MCF 10A (cell line): ENCODE results near the gene PTPRG. TPM values are rescaled to one million over a fixed set of nuclear protein-coding genes. Genes with fewer than 3 reads are reported as not detected.

ENCODE experiments used
- BruUV-seq: library from RNA; stranded (reverse); fragments of 400-500 nt; replicated peaks from 2 replicates; lab custom pipeline; 2021; lab: Mats Ljungman, UMichigan
- CTCF ChIA-PET: fragments of 300-600 bp; sonication (Branson Sonifier 250); formaldehyde crosslinking; extraction: SDS; loops from one replicate; lab custom pipeline; 2021; ENCODE audit warnings: antibody characterized with exemption, inconsistent platforms; lab: Yijun Ruan, JAX
- POLR2A ChIA-PET: fragments of 300-600, 350-650 bp; sonication (Branson Sonifier 250); formaldehyde crosslinking; extraction: SDS; loops from one replicate; lab custom pipeline; 2020; ENCODE audit warnings: antibody characterized with exemption, inconsistent platforms; lab: Yijun Ruan, JAX
- DNase-seq: peaks from one replicate; pipeline ENCODE4 v3.0.0-alpha.2; 2018; ENCODE audit not compliant: unreplicated experiment
- H3K27ac Mint-ChIP-seq: one replicate; pipeline ENCODE4 v1.8.0; 2022; ENCODE audit warnings: mild to moderate bottlenecking, low read depth, mixed read lengths; ENCODE audit not compliant: unreplicated experiment
- H3K27me3 Mint-ChIP-seq: one replicate; pipeline ENCODE4 v1.8.0; 2022; ENCODE audit warnings: mixed read lengths; ENCODE audit not compliant: insufficient read depth, unreplicated experiment
- H3K36me3 Mint-ChIP-seq: one replicate; pipeline ENCODE4 v1.8.0; 2022; ENCODE audit warnings: mild to moderate bottlenecking, moderate library complexity, mixed read lengths; ENCODE audit not compliant: insufficient read depth, unreplicated experiment
- H3K4me1 Mint-ChIP-seq: one replicate; pipeline ENCODE4 v1.8.0; 2022; ENCODE audit warnings: mixed read lengths; ENCODE audit not compliant: insufficient read depth, unreplicated experiment
- H3K4me3 Mint-ChIP-seq: one replicate; pipeline ENCODE4 v1.8.0; 2022; ENCODE audit warnings: mild to moderate bottlenecking, moderate library complexity, mixed read lengths; ENCODE audit not compliant: unreplicated experiment
- H3K9me3 Mint-ChIP-seq: one replicate; pipeline ENCODE4 v1.8.0; 2022; ENCODE audit warnings: mixed read lengths; ENCODE audit not compliant: unreplicated experiment
- CTCF ChIP-seq: fragments of 200-600 bp; IDR thresholded peaks from one replicate; pipeline ENCODE4 v1.8.0; 2022; ENCODE audit warnings: antibody characterized with exemption, mild to moderate bottlenecking; ENCODE audit not compliant: unreplicated experiment
- intact Hi-C: fragments of 100-400 bp; cut with micrococcal nuclease; formaldehyde crosslinking; loops from 2 replicates; pipeline ENCODE4 v1.14.1; 2022
- total RNA-seq: library from RNA; stranded (reverse); gene quantifications from 2 replicates; pipeline ENCODE4 v1.2.3, GENCODE V29; 2022

The PTPRG gene
- total RNA-seq, 1 experiment from 2014 or later: 54.5 TPM

DNA sequence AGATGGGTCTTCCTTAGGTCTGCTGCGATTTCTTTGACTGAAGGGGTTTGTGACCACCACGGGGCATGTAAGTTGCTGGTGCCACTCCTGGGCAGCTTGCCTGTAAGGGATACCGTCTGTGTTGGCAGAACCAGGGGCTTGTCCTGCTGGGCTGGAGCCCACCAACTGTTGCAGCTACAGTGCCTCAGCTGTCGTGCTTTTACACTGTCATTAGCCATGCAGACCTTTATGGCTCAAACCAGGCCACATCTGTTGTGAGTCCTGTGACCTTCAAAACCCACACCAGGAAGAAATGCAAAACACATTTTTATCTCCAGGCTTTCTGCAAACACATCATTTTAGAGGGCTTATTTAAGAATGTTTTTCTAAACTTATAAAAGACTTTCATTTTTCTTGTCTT lies 168.7 kb downstream of the PTPRG start:
- ChIA-PET CTCF (interaction anchor here (0.7 to 1.0 kb wide), 2 partner anchors 15 to 858 kb away, joined by 3 read pairs; no protein-coding TSS in a partner anchor), POLR2A (interaction anchor here (1.5 kb wide), 1 partner anchor 41 kb away, joined by 3 read pairs; no protein-coding TSS in a partner anchor)
- Mint-ChIP-seq H3K4me1 (peaks cover 25% of the 10 kb centered on the region), H3K4me3 (no peak overlapping the region), H3K27me3 (no peaks in the 10 kb centered on the region), H3K9me3 (no peaks in the 10 kb centered on the region), H3K36me3 (peaks cover 12% of the 10 kb centered on the region), H3K27ac (no peak overlapping the region)
- no peak for TF ChIP-seq CTCF
- intact Hi-C loops: no loop called here
- DNase-seq: no peak
- no TSS peak for BruUV-seq

DNA sequence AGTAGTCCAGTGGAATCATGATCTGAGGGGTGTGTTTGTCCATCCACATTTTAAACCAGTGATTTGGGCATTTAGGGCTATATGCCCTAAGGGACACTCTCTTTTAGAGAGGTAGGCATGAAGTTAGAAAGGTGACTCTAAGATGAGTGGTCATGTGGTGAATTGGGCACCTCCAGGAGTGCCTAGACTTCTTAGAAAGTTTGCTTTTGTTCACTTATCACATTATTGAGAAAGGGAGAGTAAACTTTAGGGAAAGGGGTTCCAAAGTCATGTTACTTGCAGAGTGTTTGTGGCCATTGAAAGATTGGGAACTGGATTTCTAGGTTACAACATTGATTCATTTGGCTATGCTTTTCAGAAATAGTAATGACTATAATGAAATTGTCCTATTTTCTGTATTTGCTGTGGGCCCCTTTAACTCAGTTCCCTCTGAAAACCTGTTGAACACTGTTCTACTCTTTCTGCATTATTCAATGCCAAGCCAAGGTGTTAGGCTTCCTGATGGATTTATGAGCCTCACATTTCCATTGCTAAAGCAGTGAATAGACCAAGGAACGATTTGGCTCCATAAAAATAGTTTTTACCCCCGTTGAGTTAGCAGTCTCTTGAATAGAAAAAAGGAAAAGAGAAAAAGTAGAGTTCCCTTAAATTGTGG lies 169.3 kb downstream of the PTPRG start:
- ChIA-PET POLR2A (interaction anchor here (1.5 kb wide), 1 partner anchor 42 kb away, joined by 3 read pairs; no protein-coding TSS in a partner anchor), CTCF (interaction anchor here (1.0 kb wide), 1 partner anchor 15 kb away, joined by 3 read pairs; no protein-coding TSS in a partner anchor)
- H3K27ac Mint-ChIP-seq: no peak overlapping the region
- TF ChIP-seq CTCF: no peak
- BruUV-seq: no TSS peak
- H3K27me3 Mint-ChIP-seq: no peaks in the 10 kb centered on the region
- H3K9me3 Mint-ChIP-seq: no peaks in the 10 kb centered on the region
- no peak overlapping the region for H3K4me3 Mint-ChIP-seq
- peaks cover 12% of the 10 kb centered on the region for H3K36me3 Mint-ChIP-seq
- DNase-seq: no peak
- intact Hi-C loops: no loop called here
- peaks cover 21% of the 10 kb centered on the region for H3K4me1 Mint-ChIP-seq

DNA sequence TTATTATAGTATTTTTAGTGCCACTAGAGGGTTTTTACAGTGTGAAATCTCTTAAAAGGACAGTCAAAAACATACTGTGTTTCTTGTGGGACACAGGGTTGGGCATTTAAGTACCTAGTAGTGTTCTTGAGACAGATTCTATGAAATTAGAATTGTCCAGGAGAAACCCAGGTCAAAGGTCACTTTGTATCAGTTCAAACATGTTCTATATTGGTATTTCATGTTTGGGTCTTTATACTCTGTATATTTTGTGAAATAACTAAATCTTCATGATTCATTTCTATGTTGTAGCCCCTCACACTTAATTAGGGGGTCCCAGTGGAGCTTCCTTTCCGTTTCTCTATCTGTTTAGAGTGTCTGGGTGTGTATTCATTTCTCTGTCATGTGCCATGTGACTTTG lies 171.6 kb downstream of the PTPRG start:
- peak overlapping the region; percentile 53 for H3K27ac Mint-ChIP-seq
- peaks cover 26% of the 10 kb centered on the region for H3K4me1 Mint-ChIP-seq
- TF ChIP-seq CTCF: no peak
- H3K36me3 Mint-ChIP-seq: peaks cover 15% of the 10 kb centered on the region
- H3K27me3 Mint-ChIP-seq: no peaks in the 10 kb centered on the region
- POLR2A ChIA-PET: no interaction called here
- no peak overlapping the region for H3K4me3 Mint-ChIP-seq
- H3K9me3 Mint-ChIP-seq: no peaks in the 10 kb centered on the region
- intact Hi-C loops: no loop called here
- DNase-seq: no peak
- BruUV-seq: no TSS peak
- CTCF ChIA-PET: interaction anchor here (1.2 kb wide), 1 partner anchor 10 kb away, joined by 3 read pairs; no protein-coding TSS in a partner anchor

DNA sequence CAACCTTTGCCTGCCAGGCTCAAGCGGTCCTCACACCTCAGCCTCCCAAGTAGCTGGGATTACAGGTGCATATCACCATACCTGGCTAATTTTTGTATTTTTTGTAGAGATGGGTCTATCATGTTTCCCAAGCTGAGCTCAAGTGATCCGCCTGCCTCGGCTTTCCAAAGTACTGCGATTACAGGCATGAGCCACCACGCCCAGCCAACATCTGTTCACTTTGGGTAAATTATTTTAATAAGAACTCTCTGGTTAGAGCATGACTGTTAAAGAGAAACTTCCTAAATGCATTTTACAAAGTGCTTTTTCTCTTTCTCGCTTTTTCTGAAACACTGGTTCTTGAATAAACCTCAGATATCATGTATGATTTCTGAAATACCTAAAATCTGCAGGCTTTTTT lies 172.5 kb downstream of the PTPRG start:
- H3K4me1 Mint-ChIP-seq: peaks cover 26% of the 10 kb centered on the region
- H3K4me3 Mint-ChIP-seq: no peak overlapping the region
- peak overlapping the region; percentile 53 for H3K27ac Mint-ChIP-seq
- no peaks in the 10 kb centered on the region for H3K9me3 Mint-ChIP-seq
- BruUV-seq: no TSS peak
- intact Hi-C loops: no loop called here
- no peak for TF ChIP-seq CTCF
- no peaks in the 10 kb centered on the region for H3K27me3 Mint-ChIP-seq
- DNase-seq: no peak
- peaks cover 12% of the 10 kb centered on the region for H3K36me3 Mint-ChIP-seq
- POLR2A ChIA-PET: no interaction called here
- CTCF ChIA-PET: no interaction called here
